SK-N-SH (cell line): ENCODE measurements around the gene CCDC149. TPM values are rescaled to one million over a fixed set of nuclear protein-coding genes. Genes with fewer than 3 reads are reported as not detected.

Experiments
- CTCF ChIA-PET: fragments of 300-600, 350-600 bp; formaldehyde crosslinking; extraction: SDS; loops from one replicate; lab custom pipeline; 2021; lab: Yijun Ruan, JAX
- POLR2A ChIA-PET: fragments of 350-600 bp; sonication (Branson Sonifier 250); formaldehyde crosslinking; extraction: SDS; loops from one replicate; lab custom pipeline; 2020; ENCODE audit warnings: antibody characterized with exemption, inconsistent platforms; lab: Yijun Ruan, JAX
- DNase-seq: peaks from one replicate; pipeline ENCODE4 v3.0.0; 2012
- H2AFZ ChIP-seq: fragments of 200-600 bp; sonication (generic); 2 replicates; pipeline ENCODE4 v1.8.1; 2016; ENCODE audit warnings: antibody characterized with exemption, mild to moderate bottlenecking, low read depth
- H3F3A ChIP-seq: fragments of 200-600 bp; sonication (generic); replicated peaks from 2 replicates; pipeline ENCODE3; 2016; ENCODE audit warnings: antibody characterized with exemption, mild to moderate bottlenecking; ENCODE audit not compliant: insufficient read depth
- H3K27ac ChIP-seq, 2 experiments: fragments of 200-500 bp in 1 of 2; fragments of 200-600 bp in 1 of 2; sonication (Bioruptor generic) in 1 of 2; sonication (generic), shearing (Covaris generic) in 1 of 2; 2 replicates each; pipeline versions ENCODE4 v1.5.1 to v1.6.1; 2014 to 2016; ENCODE audit warnings: low read depth in 2 of 2, inconsistent platforms in 1 of 2, low read length in 1 of 2, mild to moderate bottlenecking in 1 of 2, mixed read lengths in 1 of 2
- H3K27me3 ChIP-seq: fragments of 200-600 bp; sonication (generic), shearing (Covaris generic); 2 replicates; pipeline ENCODE4 v1.6.1; 2016; ENCODE audit warnings: mixed run types; ENCODE audit not compliant: insufficient read depth
- H3K36me3 ChIP-seq, 2 experiments: fragments of 200-500 bp in 1 of 2; fragments of 200-600 bp in 1 of 2; sonication (Bioruptor generic) in 1 of 2; sonication (generic) in 1 of 2; replicated peaks in 1 of 2; 2 replicates each; pipeline versions ENCODE3 to v1.5.1; 2014 to 2016; ENCODE audit warnings: low read length in 1 of 2, mild to moderate bottlenecking in 1 of 2; ENCODE audit not compliant: insufficient read depth in 2 of 2, control insufficient read depth in 1 of 2
- H3K4me1 ChIP-seq, 2 experiments: fragments of 200-500 bp in 1 of 2; fragments of 200-600 bp in 1 of 2; sonication (Bioruptor generic) in 1 of 2; sonication (generic), shearing (Covaris generic) in 1 of 2; 2 replicates each; pipeline versions ENCODE4 v1.5.1 to v1.6.1; 2014 to 2016; ENCODE audit warnings: low read depth in 1 of 2, low read length in 1 of 2, mixed run types in 1 of 2; ENCODE audit not compliant: insufficient read depth in 2 of 2, control insufficient read depth in 1 of 2
- H3K4me2 ChIP-seq: fragments of 200-600 bp; sonication (generic), shearing (Covaris generic); 2 replicates; pipeline ENCODE4 v1.6.1; 2017; ENCODE audit warnings: mixed run types
- H3K4me3 ChIP-seq, 2 experiments: fragments of 200-500 bp in 1 of 2; fragments of 200-600 bp in 1 of 2; sonication (Bioruptor generic) in 1 of 2; sonication (generic), shearing (Covaris generic) in 1 of 2; 2 replicates each; pipeline versions ENCODE4 v1.5.1 to v1.8.1; 2014 to 2016; ENCODE audit warnings: low read depth in 2 of 2, inconsistent platforms in 1 of 2, low read length in 1 of 2, mild to moderate bottlenecking in 1 of 2, mixed read lengths in 1 of 2, moderate library complexity in 1 of 2
- H3K79me2 ChIP-seq: fragments of 200-600 bp; sonication (generic); 2 replicates; pipeline ENCODE4 v1.8.1; 2017; ENCODE audit warnings: mild to moderate bottlenecking; ENCODE audit not compliant: insufficient read depth
- H3K9ac ChIP-seq: fragments of 200-600 bp; sonication (generic); 2 replicates; pipeline ENCODE4 v1.6.1; 2017; ENCODE audit warnings: mixed run types
- H3K9me2 ChIP-seq: fragments of 200-600 bp; sonication (generic); 2 replicates; pipeline ENCODE4 v1.6.1; 2017; ENCODE audit warnings: mixed run types
- H3K9me3 ChIP-seq: fragments of 200-600 bp; sonication (generic); 2 replicates; pipeline ENCODE4 v1.6.1; 2017; ENCODE audit warnings: mixed run types, mild to moderate bottlenecking, moderate library complexity
- H4K20me1 ChIP-seq: fragments of 200-600 bp; sonication (generic); 2 replicates; pipeline ENCODE4 v1.6.1; 2017; ENCODE audit warnings: mild to moderate bottlenecking, mixed run types; ENCODE audit not compliant: insufficient read depth
- ELF1 ChIP-seq: IDR thresholded peaks from 2 replicates; pipeline ENCODE4 v1.4.0; 2012
- EZH2phosphoT487 ChIP-seq: fragments of 200-600 bp; sonication (generic); IDR thresholded peaks from 2 replicates; pipeline ENCODE4 v1.6.1; 2017; ENCODE audit warnings: low read depth, mixed run types, mild to moderate bottlenecking, antibody characterized with exemption, moderate library complexity, borderline replicate concordance
- FOXJ3 ChIP-seq: sonication (generic); formaldehyde crosslinking; IDR thresholded peaks from 2 replicates; pipeline ENCODE4 v1.5.1; 2020; ENCODE audit warnings: mild to moderate bottlenecking, missing genetic modification reagents
- GABPA ChIP-seq: IDR thresholded peaks from 2 replicates; pipeline ENCODE4 v1.4.0; 2012; ENCODE audit warnings: low read depth, mild to moderate bottlenecking
- GATA2 ChIP-seq: sonication (generic); formaldehyde crosslinking; IDR thresholded peaks from 2 replicates; pipeline ENCODE4 v1.5.0; 2020; ENCODE audit warnings: mild to moderate bottlenecking, missing genetic modification reagents
- IRF3 ChIP-seq: fragments of 150-350 bp; IDR thresholded peaks from 2 replicates; pipeline ENCODE4 v1.6.1; 2016; ENCODE audit warnings: mild to moderate bottlenecking, low read depth, low read length
- JUND ChIP-seq: IDR thresholded peaks from 2 replicates; pipeline ENCODE4 v1.4.0; 2012
- MAX ChIP-seq: IDR thresholded peaks from 2 replicates; pipeline ENCODE4 v1.4.0; 2012; ENCODE audit warnings: low read depth
- MEF2A ChIP-seq: IDR thresholded peaks from 2 replicates; pipeline ENCODE4 v1.4.0; 2012; ENCODE audit warnings: low read depth, borderline replicate concordance
- NFIC ChIP-seq: IDR thresholded peaks from 2 replicates; pipeline ENCODE4 v1.4.0; 2012; ENCODE audit warnings: borderline replicate concordance
- NRF1 ChIP-seq: IDR thresholded peaks from 2 replicates; pipeline ENCODE4 v1.6.1; 2012; ENCODE audit warnings: low read depth, mild to moderate bottlenecking, low read length
- POLR2AphosphoS5 ChIP-seq: IDR thresholded peaks from 2 replicates; pipeline ENCODE4 v1.6.1; 2012; ENCODE audit warnings: low read depth, low read length
- RAD21 ChIP-seq: IDR thresholded peaks from 2 replicates; pipeline ENCODE4 v1.6.1; 2012; ENCODE audit warnings: mild to moderate bottlenecking, low read length
- RCOR1 ChIP-seq: fragments of 150-350 bp; IDR thresholded peaks from 2 replicates; pipeline ENCODE4 v1.6.1; 2017; ENCODE audit warnings: antibody characterized with exemption, low read length
- REST ChIP-seq: IDR thresholded peaks from 2 replicates; pipeline ENCODE4 v1.6.1; 2012; ENCODE audit warnings: mild to moderate bottlenecking, low read depth, low read length, moderate library complexity
- RFX5 ChIP-seq: IDR thresholded peaks from 2 replicates; pipeline ENCODE4 v1.6.1; 2012; ENCODE audit warnings: mild to moderate bottlenecking, improper control_type of control experiment, low read length
- SIN3A ChIP-seq: IDR thresholded peaks from 2 replicates; pipeline ENCODE4 v1.6.1; 2012; ENCODE audit warnings: low read depth, mild to moderate bottlenecking, low read length, moderate library complexity, borderline replicate concordance
- SMC3 ChIP-seq: IDR thresholded peaks from 2 replicates; pipeline ENCODE4 v1.6.1; 2012; ENCODE audit warnings: low read depth, low read length, improper control_type of control experiment
- TAF1 ChIP-seq: IDR thresholded peaks from 2 replicates; pipeline ENCODE4 v1.6.1; 2012; ENCODE audit warnings: low read depth, mild to moderate bottlenecking, low read length, moderate library complexity, borderline replicate concordance
- WGBS: methylation state at CpG from one replicate; pipeline ENCODE4 v1.1.6; 2017; ENCODE audit warnings: low lambda C conversion rate; 5-methylcytosine and 5-hydroxymethylcytosine counted together
- polyA plus RNA-seq, 3 experiments: library from polyadenylated mRNA; depleted of rRNA; stranded (reverse); fragments of >200 nt; gene quantifications; 2 replicates each; pipeline ENCODE4 v1.2.3, GENCODE V29; 2012
- TF ChIP-seq, protein P1 (sequence below): fragments of 150-350 bp; IDR thresholded peaks from 2 replicates; pipeline ENCODE4 v1.6.1; 2017; ENCODE audit warnings: antibody characterized with exemption, low read length, low read depth, borderline replicate concordance

The CCDC149 gene
- polyA plus RNA-seq, 1 of the 3 experiments (the other 2 are of a cell fraction): 5.5 TPM

GRCh38 chr4:24928708-24929107, 15.9 kb upstream of the CCDC149 start:
- WGBS: 36% methylated on average over 2 of the region's 2 CpGs
- no peaks in the 10 kb centered on the region for H4K20me1 ChIP-seq
- H3K9me2 ChIP-seq: no peaks in the 10 kb centered on the region
- no peak overlapping the region for H3K4me2 ChIP-seq
- H3K9me3 ChIP-seq: no peaks in the 10 kb centered on the region
- no peak overlapping the region for H3K27ac ChIP-seq
- no peak for DNase-seq
- H3K36me3 ChIP-seq: no peaks in the 10 kb centered on the region
- no peaks in the 10 kb centered on the region for H3K27me3 ChIP-seq
- H2AFZ ChIP-seq: no peak overlapping the region
- H3K9ac ChIP-seq: no peak overlapping the region
- H3K79me2 ChIP-seq: no peaks in the 10 kb centered on the region
- 0 out of 4 replicates have a peak, but pooled peaks cover 0 to 11% of the 10 kb centered on the region in 2 experiments for H3K4me1 ChIP-seq
- POLR2A ChIA-PET: no interaction called here
- peaks cover 19% of the 10 kb centered on the region for H3F3A ChIP-seq
- TF ChIP-seq JUND (no peak), FOXJ3 (CRISPR knock-in tag) (no peak), REST (no peak), SIN3A (no peak), GATA2 (CRISPR knock-in tag) (no peak), GABPA (no peak), POLR2AphosphoS5 (no peak), NFIC (no peak), MAX (no peak), EZH2phosphoT487 (no peak), NRF1 (no peak), RCOR1 (no peak), RAD21 (no peak), IRF3 (no peak), TAF1 (no peak), MEF2A (no peak), RFX5 (no peak), ELF1 (no peak), SMC3 (no peak)
- TF ChIP-seq, protein P1, sequence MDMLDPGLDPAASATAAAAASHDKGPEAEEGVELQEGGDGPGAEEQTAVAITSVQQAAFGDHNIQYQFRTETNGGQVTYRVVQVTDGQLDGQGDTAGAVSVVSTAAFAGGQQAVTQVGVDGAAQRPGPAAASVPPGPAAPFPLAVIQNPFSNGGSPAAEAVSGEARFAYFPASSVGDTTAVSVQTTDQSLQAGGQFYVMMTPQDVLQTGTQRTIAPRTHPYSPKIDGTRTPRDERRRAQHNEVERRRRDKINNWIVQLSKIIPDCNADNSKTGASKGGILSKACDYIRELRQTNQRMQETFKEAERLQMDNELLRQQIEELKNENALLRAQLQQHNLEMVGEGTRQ: no peak
- CTCF ChIA-PET: no interaction called here
- H3K4me3 ChIP-seq: no peak overlapping the region
